HL-60 (cell line): ENCODE results near the gene KSR2.

ENCODE experiments used
- DNase-seq, 2 experiments: peaks; one replicate each; pipeline ENCODE4 v3.0.0-alpha.2; 2010 to 2020; ENCODE audit warnings: low read depth in 1 of 2, low spot score in 1 of 2
- H3K27ac ChIP-seq: fragments of 250-450 bp; sonication (Bioruptor Pico); replicated peaks from 2 replicates; pipeline ENCODE4 v1.5.1; 2020; ENCODE audit warnings: mild to moderate bottlenecking, moderate library complexity
- H3K27me3 ChIP-seq: fragments of 250-450 bp; sonication (Bioruptor Pico); 2 replicates; pipeline ENCODE4 v1.5.1; 2021; ENCODE audit warnings: mild to moderate bottlenecking, moderate library complexity; ENCODE audit not compliant: insufficient read depth, poor library complexity, severe bottlenecking
- H3K4me3 ChIP-seq: replicated peaks from 2 replicates; pipeline ENCODE4 v1.5.1; 2011; ENCODE audit warnings: mild to moderate bottlenecking, control low read depth, low read length; ENCODE audit not compliant: insufficient read depth
- GABPA ChIP-seq: IDR thresholded peaks from 2 replicates; pipeline ENCODE4 v1.6.1; 2012; ENCODE audit warnings: low read depth
- POLR2AphosphoS5 ChIP-seq: IDR thresholded peaks from 2 replicates; pipeline ENCODE4 v1.6.1; 2012; ENCODE audit warnings: low read depth
- SPI1 ChIP-seq: IDR thresholded peaks from 2 replicates; pipeline ENCODE4 v1.6.1; 2012; ENCODE audit warnings: low read depth, mild to moderate bottlenecking, borderline replicate concordance
- TF ChIP-seq, protein P1 (sequence below): IDR thresholded peaks from 2 replicates; pipeline ENCODE4 v1.6.1; 2012; ENCODE audit warnings: low read depth; ENCODE audit not compliant: insufficient replicate concordance
- TF ChIP-seq, protein P2 (sequence below): IDR thresholded peaks from one replicate; pipeline ENCODE4 v1.5.1; 2011; ENCODE audit warnings: low read length, control low read depth, inconsistent platforms; ENCODE audit not compliant: insufficient read depth

Gene KSR2

DNA sequence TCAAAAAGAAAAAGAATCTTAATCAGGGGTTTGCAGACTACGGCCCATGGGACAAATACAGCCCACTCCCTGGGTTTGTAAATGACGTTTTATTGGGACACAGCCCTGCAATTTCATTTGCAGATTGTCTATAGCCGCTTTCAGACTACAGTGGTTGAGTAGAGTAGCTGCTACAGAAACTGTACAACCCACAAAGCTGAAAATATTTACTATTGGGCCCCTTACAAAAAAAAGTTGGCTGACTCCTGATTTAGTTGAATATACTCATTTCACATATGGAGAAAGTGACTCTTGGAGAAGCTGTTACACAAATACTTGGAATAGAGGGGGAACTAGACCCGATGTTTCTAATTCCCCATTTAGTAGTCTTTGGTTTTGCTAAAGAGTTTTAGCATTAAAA, 444.8 kb downstream of the KSR2 start:
- H3K4me3 ChIP-seq: no peak overlapping the region
- no peak for DNase-seq
- TF ChIP-seq, protein P1, sequence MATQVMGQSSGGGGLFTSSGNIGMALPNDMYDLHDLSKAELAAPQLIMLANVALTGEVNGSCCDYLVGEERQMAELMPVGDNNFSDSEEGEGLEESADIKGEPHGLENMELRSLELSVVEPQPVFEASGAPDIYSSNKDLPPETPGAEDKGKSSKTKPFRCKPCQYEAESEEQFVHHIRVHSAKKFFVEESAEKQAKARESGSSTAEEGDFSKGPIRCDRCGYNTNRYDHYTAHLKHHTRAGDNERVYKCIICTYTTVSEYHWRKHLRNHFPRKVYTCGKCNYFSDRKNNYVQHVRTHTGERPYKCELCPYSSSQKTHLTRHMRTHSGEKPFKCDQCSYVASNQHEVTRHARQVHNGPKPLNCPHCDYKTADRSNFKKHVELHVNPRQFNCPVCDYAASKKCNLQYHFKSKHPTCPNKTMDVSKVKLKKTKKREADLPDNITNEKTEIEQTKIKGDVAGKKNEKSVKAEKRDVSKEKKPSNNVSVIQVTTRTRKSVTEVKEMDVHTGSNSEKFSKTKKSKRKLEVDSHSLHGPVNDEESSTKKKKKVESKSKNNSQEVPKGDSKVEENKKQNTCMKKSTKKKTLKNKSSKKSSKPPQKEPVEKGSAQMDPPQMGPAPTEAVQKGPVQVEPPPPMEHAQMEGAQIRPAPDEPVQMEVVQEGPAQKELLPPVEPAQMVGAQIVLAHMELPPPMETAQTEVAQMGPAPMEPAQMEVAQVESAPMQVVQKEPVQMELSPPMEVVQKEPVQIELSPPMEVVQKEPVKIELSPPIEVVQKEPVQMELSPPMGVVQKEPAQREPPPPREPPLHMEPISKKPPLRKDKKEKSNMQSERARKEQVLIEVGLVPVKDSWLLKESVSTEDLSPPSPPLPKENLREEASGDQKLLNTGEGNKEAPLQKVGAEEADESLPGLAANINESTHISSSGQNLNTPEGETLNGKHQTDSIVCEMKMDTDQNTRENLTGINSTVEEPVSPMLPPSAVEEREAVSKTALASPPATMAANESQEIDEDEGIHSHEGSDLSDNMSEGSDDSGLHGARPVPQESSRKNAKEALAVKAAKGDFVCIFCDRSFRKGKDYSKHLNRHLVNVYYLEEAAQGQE: no peak
- TF ChIP-seq, protein P2, sequence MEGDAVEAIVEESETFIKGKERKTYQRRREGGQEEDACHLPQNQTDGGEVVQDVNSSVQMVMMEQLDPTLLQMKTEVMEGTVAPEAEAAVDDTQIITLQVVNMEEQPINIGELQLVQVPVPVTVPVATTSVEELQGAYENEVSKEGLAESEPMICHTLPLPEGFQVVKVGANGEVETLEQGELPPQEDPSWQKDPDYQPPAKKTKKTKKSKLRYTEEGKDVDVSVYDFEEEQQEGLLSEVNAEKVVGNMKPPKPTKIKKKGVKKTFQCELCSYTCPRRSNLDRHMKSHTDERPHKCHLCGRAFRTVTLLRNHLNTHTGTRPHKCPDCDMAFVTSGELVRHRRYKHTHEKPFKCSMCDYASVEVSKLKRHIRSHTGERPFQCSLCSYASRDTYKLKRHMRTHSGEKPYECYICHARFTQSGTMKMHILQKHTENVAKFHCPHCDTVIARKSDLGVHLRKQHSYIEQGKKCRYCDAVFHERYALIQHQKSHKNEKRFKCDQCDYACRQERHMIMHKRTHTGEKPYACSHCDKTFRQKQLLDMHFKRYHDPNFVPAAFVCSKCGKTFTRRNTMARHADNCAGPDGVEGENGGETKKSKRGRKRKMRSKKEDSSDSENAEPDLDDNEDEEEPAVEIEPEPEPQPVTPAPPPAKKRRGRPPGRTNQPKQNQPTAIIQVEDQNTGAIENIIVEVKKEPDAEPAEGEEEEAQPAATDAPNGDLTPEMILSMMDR: no peak
- no peak for TF ChIP-seq POLR2AphosphoS5
- TF ChIP-seq SPI1: no peak
- TF ChIP-seq GABPA: no peak
- H3K27me3 ChIP-seq: peaks cover 3% of the 10 kb centered on the region
- no peak overlapping the region for H3K27ac ChIP-seq

DNA sequence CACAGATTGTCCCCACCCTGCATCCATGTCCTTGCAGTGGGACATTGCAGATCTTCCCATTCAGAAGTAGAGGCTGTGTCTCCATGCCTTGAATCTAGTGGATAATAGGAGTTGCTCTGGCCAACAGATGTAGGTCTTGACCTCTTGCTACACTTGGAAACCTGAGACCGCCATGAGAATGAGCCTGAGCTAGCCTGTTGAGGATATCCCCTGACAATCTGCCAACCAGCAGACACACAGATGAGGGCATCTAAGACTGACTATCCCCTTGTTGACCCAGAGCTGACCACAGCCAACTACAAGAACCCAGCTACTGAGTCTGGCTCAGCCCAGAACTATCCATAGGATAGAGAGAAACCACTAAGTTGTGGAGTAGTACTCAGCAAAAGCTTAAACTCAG, 446.2 kb downstream of the KSR2 start:
- Histone ChIP-seq H3K4me3 (no peak overlapping the region), H3K27me3 (peaks cover 4% of the 10 kb centered on the region), H3K27ac (no peak overlapping the region)
- DNase-seq: no peak
- TF ChIP-seq GABPA (no peak), SPI1 (no peak), POLR2AphosphoS5 (no peak)
- TF ChIP-seq, protein P1: no peak
- TF ChIP-seq, protein P2: no peak

DNA sequence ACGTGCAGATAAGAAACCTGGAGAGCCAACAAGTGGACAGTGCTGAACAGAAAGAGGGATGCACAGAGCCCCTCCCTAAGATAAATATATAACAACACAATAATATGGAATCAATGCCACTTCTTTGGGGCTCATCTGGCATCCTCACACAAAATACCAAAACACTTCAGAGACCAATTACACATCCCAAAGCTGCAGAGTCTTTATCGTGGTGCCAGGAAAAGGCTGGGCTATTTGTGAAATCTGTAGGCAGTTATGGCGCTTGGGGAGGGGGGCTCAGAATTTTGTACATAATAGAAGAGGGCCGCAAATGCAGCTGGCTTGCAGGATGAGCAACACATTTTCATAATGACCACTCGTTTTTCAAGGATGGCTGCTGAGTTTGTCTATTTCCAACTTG, 446.9 kb downstream of the KSR2 start:
- H3K27me3 ChIP-seq: peaks cover 2% of the 10 kb centered on the region
- no peak for DNase-seq
- TF ChIP-seq, protein P1: no peak
- TF ChIP-seq POLR2AphosphoS5: no peak
- TF ChIP-seq, protein P2: no peak
- no peak for TF ChIP-seq GABPA
- TF ChIP-seq SPI1: no peak
- no peak overlapping the region for H3K4me3 ChIP-seq
- H3K27ac ChIP-seq: no peak overlapping the region
